Measurements from ENCODE around the gene LAMC3.
"Not testable (repeated sequence)": the region's sequence is repeated elsewhere in the genome, so short reads cannot be mapped to it uniquely, and the experiment has no call there.

LAMC3 gene

GRCh38 chr9:131031005-131031641 lies 22.1 kb downstream of the LAMC3 start:
- no peak for DNase-seq

- no peak for DNase-seq
These were observed 22.6 kb downstream of the LAMC3 start for GRCh38 chr9:131031642-131032005.

GRCh38 chr9:131032384-131032783 lies 23.4 kb downstream of the LAMC3 start:
- no peak for DNase-seq

- DNase-seq = no peak
These were observed 24.6 kb downstream of the LAMC3 start for GRCh38 chr9:131033269-131034224.

GRCh38 chr9:131034268-131034667 lies 25.3 kb downstream of the LAMC3 start:
- DNase-seq = no peak

- not testable (repeated sequence) for DNase-seq
These were observed 25.8 kb downstream of the LAMC3 start for GRCh38 chr9:131034749-131035148.

- DNase-seq = no peak
These were observed 26.6 kb downstream of the LAMC3 start for GRCh38 chr9:131035548-131035947.

- no peak for DNase-seq
These were observed 27.1 kb downstream of the LAMC3 start for GRCh38 chr9:131036071-131036470.

GRCh38 chr9:131036529-131037334 lies 27.8 kb downstream of the LAMC3 start:
- no peak for DNase-seq

GRCh38 chr9:131037335-131038255 lies 28.6 kb downstream of the LAMC3 start:
- no peak for DNase-seq

- no peak for DNase-seq
These were observed 29.5 kb downstream of the LAMC3 start for GRCh38 chr9:131038256-131039128.

- DNase-seq = no peak
These were observed 30.4 kb downstream of the LAMC3 start for GRCh38 chr9:131039129-131039954.

- no peak for DNase-seq
These were observed 33.7 kb downstream of the LAMC3 start for GRCh38 chr9:131042666-131043065.

- no peak for DNase-seq
These were observed 34.1 kb downstream of the LAMC3 start for GRCh38 chr9:131043087-131043486.

GRCh38 chr9:131043646-131044045 lies 34.7 kb downstream of the LAMC3 start:
- DNase-seq = no peak

- DNase-seq = peak; percentile 46
These were observed 36.5 kb downstream of the LAMC3 start for GRCh38 chr9:131045300-131046092.

- DNase-seq = no peak
These were observed 37.1 kb downstream of the LAMC3 start for GRCh38 chr9:131046093-131046380.

- DNase-seq = peak; percentile 76
These were observed 37.7 kb downstream of the LAMC3 start for GRCh38 chr9:131046581-131047202.

- no peak for DNase-seq
These were observed 39.4 kb downstream of the LAMC3 start for GRCh38 chr9:131048332-131048731.
